PC-3 (cell line): ENCODE data around the gene RELA.

Experiments used
- EZH2 ChIP-seq: fragments of 300-600 bp; sonication (generic); IDR thresholded peaks from one replicate; pipeline ENCODE4 v1.6.1; 2017; ENCODE audit warnings: antibody characterized with exemption, mild to moderate bottlenecking, low read length; ENCODE audit not compliant: unreplicated experiment
- EZH2phosphoT487 ChIP-seq: fragments of 300-600 bp; sonication (generic); IDR thresholded peaks from 2 replicates; pipeline ENCODE4 v1.6.1; 2018; ENCODE audit warnings: mild to moderate bottlenecking, antibody characterized with exemption, low read length, borderline replicate concordance
- TF ChIP-seq, protein P1 (sequence below): fragments of 300-600 bp; sonication (generic); conservative IDR thresholded peaks from 2 replicates; pipeline ENCODE4 v1.5.1; 2017; ENCODE audit warnings: antibody characterized with exemption, low read depth, mild to moderate bottlenecking, low read length

GRCh38 chr11:65698205-65698604, 35.5 kb upstream of the RELA start:
- TF ChIP-seq, protein P1, sequence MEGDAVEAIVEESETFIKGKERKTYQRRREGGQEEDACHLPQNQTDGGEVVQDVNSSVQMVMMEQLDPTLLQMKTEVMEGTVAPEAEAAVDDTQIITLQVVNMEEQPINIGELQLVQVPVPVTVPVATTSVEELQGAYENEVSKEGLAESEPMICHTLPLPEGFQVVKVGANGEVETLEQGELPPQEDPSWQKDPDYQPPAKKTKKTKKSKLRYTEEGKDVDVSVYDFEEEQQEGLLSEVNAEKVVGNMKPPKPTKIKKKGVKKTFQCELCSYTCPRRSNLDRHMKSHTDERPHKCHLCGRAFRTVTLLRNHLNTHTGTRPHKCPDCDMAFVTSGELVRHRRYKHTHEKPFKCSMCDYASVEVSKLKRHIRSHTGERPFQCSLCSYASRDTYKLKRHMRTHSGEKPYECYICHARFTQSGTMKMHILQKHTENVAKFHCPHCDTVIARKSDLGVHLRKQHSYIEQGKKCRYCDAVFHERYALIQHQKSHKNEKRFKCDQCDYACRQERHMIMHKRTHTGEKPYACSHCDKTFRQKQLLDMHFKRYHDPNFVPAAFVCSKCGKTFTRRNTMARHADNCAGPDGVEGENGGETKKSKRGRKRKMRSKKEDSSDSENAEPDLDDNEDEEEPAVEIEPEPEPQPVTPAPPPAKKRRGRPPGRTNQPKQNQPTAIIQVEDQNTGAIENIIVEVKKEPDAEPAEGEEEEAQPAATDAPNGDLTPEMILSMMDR, result no peak
- TF ChIP-seq EZH2 (no peak), EZH2phosphoT487 (no peak)
